RPMI7951 (cell line): Measurements from ENCODE around the gene RORB. TPM values are rescaled to one million over a fixed set of nuclear protein-coding genes. Genes with fewer than 3 reads are reported as not detected.

ENCODE experiments used
- DNase-seq: peaks from one replicate; pipeline ENCODE4 v3.0.0-alpha.2; 2012; ENCODE audit warnings: low read depth
- total RNA-seq: library from RNA; depleted of rRNA; stranded (reverse); fragments of >200 nt; shearing (Covaris generic); gene quantifications from 2 replicates; pipeline ENCODE4 v1.2.3, GENCODE V29; 2014; rRNA removed

RORB gene
- under 0.01 TPM in 1 of 2 replicates, not detected in the other for total RNA-seq

- peak; percentile 24 for DNase-seq
Observed at GRCh38 chr9:74496819-74497747, at the start of gene RORB. Gene RORB (plus strand): TSS chr9:74497335. CDS start chr9:74497977, 642 bp downstream.

- DNase-seq = no peak
Observed at GRCh38 chr9:74447451-74448193, 49.5 kb upstream of the RORB start.

GRCh38 chr9:74449060-74449459 lies 48.1 kb upstream of the RORB start:
- DNase-seq = no peak

- no peak for DNase-seq
Observed at GRCh38 chr9:74458832-74459231, 38.3 kb upstream of the RORB start.

GRCh38 chr9:74463825-74464224 lies 33.3 kb upstream of the RORB start:
- DNase-seq = no peak

- no peak for DNase-seq
Observed at GRCh38 chr9:74478606-74479005, 18.5 kb upstream of the RORB start.

GRCh38 chr9:74479711-74480110 lies 17.4 kb upstream of the RORB start:
- DNase-seq = no peak

- DNase-seq = no peak
Observed at GRCh38 chr9:74487395-74487794, 9.7 kb upstream of the RORB start.

GRCh38 chr9:74493512-74493911 lies 3.6 kb upstream of the RORB start:
- no peak for DNase-seq

GRCh38 chr9:74494490-74494889 lies 2.6 kb upstream of the RORB start:
- no peak for DNase-seq

GRCh38 chr9:74496406-74496805 lies 729 bp upstream of the RORB start:
- no peak for DNase-seq

- no peak for DNase-seq
Observed at GRCh38 chr9:74497748-74498620, 849 bp downstream of the RORB start.

GRCh38 chr9:74498621-74499095 lies 1.5 kb downstream of the RORB start:
- no peak for DNase-seq

GRCh38 chr9:74499111-74499601 lies 2.0 kb downstream of the RORB start:
- no peak for DNase-seq

GRCh38 chr9:74499770-74500583 lies 2.8 kb downstream of the RORB start:
- DNase-seq = no peak

- no peak for DNase-seq
Observed at GRCh38 chr9:74500584-74500924, 3.4 kb downstream of the RORB start.

- no peak for DNase-seq
Observed at GRCh38 chr9:74501570-74501969, 4.4 kb downstream of the RORB start.

- no peak for DNase-seq
Observed at GRCh38 chr9:74503219-74503618, 6.1 kb downstream of the RORB start.

GRCh38 chr9:74503666-74504065 lies 6.5 kb downstream of the RORB start:
- no peak for DNase-seq

- DNase-seq = no peak
Observed at GRCh38 chr9:74511333-74511732, 14.2 kb downstream of the RORB start.

- no peak for DNase-seq
Observed at GRCh38 chr9:74512416-74512815, 15.3 kb downstream of the RORB start.
